HG03064 (cell line): Measurements from ENCODE around the gene URB1.
"Not testable (repeated sequence)": the region's sequence is repeated elsewhere in the genome, so short reads cannot be mapped to it uniquely, and the experiment has no call there.

ENCODE experiments used
- ATAC-seq: cut with Tn5 transposase; IDR thresholded peaks from one replicate; pipeline ENCODE4 v1.9.1; 2021; ENCODE audit warnings: low read depth; ENCODE audit not compliant: unreplicated experiment

The URB1 gene

DNA sequence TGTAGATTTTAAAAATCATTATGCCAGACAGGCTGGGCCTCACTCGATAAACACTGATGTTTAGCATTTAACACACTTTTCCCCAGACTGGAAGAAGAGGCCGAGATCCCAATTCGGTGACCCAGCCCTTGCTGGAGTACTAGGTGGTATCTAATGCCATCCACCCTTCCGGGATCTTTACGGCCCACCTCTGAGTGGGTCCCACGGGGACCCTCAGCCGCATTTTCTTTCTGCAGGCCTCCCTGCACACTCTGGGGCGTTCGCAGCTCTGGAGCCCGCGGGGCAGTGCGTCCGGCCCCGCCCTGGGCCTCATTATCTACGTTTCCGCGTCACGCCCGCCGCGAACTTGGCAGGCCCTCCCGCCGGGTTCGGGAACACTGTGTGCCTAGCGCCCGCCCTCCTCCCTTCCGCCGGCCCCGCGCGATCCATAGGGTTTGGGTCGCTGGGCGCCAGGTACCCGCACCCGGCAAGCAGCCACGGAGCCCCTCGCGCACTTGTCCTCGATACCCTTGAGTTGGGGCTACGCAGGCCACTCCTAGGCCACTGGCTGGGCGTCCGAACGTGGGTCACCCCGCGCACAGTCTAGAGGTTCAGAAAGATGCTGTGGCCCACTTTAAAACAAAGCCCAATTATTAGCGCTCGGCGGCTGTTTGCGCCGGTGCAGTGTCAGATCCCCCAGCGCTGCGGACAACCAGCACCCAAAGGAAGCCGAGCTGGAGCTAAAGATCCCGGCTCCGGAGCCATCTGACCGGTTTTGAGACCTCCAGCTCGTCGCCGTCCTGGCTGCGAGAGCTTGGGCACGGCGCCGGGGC, 18.7 kb upstream of the URB1 start:
- ATAC-seq, result no peak

DNA sequence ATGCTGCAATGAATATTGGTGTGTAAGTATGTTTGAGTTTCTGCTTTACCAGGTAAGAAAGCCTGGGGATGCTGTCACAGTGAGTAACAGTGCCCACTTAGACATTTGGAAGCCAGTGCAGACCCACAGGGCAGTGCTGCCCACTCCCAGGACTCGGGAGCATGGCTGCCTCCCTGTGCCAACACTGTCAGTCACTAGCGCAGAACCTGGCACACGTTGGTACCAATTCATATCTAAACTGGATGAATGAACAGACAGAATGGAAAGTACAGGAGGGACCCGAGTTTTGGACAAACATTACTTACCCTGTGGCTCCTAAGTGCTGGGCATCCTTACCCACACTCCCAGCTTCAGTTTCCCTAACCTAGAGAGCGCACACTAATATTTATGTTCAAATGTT, 18.1 kb upstream of the URB1 start:
- ATAC-seq, result no peak

DNA sequence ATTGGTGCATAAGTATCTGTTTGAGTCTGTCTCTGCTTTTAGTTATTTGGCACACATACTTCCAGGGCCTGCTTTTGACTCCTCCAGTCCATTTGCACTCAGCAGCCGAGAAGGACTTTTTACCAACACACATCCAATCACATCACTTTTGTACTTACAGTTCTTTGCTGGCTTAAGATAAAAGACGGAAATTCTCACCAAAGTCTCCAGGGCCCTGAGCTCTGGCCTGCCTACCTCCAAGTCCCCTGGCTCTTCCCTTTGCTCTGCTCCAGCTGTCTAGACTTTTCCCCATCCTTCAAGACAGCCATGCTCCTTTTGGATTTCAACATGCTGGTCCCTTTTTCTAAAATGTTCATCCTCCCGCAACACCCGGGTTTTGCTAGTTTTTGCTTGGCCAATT, 17.5 kb upstream of the URB1 start:
- no peak for ATAC-seq

DNA sequence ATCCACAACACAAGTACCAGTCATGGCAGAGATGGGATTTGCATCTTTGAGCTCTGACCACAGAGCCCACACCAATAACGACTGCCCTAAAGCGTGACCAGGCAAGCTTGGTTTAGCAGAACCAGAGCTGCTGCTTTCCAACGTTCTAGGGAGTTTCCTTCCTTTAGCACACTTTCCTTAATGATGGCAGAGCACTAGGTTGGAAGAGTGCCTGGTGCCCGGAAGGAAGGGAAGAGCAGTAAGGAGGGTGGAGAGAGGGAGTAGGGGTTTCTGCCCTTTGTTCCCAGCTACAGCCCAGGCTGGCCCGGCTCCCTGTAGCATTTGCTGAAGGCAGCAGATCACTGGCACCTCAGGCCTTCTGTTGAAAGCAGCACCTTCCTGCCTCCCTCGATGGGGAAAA, 13.6 kb upstream of the URB1 start:
- no peak for ATAC-seq

DNA sequence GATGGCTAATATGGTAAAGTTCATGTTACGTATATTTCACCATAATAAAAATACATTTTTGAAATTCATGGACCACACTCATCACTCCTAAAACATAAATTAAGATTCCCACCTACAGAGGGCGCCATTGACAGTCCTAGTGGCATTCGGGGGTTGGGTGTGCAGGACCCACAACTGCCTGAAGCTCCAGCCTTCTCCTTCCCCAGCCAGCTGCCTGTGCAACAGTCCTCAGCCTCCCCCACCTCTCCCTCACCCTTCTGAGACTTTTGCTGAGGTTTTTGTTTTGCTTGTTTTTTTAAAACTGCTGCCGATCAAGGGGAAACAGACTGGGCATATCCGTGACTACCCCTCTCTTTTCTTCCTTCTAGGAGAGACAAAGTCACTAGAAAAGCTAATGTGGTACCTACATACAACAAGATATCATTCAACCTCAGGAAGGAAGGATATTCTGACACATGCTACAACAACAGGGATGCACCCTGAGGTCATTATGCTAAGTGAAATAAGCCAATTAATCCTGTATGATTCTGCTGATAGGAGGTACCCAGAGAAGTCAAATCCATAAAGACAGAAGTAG, 10.5 kb upstream of the URB1 start:
- no peak for ATAC-seq

DNA sequence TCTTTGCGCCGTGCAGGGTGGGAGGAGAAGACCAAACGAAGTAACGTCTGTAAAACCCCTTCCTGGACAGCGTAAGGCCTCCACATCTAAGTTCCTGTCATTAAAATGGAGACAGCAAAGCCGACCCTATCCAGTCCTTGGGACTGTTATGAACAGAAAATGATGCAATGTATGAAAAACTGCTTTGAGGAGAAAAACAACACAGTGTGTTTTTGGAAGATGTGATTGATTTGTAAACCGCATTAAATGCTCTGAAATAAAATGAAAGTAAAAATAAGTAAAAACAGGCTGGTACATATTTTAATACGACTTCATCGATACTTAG, 827 bp upstream of the URB1 start:
- ATAC-seq, result no peak

DNA sequence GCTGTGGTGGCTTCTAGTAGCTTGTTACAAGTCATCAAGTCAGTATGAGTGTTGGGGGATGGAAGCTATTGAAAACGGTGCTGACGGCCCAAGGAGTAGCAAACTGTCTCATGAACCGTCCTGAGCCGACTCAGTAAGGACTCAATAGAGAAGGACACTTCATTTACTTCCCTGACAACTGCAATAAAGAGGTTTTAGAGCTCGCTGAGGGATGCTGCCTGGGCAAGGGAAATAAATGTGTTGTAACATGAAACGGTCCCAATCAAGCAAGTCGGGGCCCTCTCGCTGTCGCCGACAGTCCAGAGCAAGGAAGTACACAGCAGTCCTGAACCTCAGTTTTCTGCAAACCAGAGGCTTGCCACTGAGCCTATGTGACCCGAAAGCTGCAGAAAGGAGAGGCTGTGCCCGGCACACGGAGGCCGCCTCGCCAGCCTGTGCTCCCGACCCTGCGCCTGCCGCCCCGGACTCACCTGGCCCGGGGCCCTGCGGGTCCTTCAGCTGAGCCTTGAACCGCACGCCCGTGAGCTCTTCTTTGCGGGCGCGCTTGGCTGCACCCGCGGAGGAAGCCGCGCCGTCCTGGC, 423 bp downstream of the URB1 start:
- peak; percentile 34 for ATAC-seq

DNA sequence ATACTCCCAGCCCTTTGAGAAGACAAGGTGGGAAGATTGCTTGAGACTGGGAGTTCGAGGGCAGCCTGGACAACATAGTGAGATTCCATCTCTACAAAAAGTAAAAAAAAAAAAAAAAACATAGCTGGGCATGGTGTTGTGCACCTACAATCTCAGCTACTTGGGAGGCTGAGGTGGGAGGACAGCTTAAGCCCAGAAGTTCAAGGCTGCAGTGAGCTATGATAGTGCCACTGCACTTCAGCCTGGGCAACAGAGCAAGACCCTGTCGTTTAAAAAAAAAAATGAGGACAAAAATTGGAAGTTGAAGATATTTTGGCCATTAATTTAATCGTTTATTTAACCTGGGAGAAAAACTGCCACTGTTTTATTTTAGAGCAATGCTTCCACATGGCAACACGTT, 1.1 kb downstream of the URB1 start:
- ATAC-seq, result no peak

DNA sequence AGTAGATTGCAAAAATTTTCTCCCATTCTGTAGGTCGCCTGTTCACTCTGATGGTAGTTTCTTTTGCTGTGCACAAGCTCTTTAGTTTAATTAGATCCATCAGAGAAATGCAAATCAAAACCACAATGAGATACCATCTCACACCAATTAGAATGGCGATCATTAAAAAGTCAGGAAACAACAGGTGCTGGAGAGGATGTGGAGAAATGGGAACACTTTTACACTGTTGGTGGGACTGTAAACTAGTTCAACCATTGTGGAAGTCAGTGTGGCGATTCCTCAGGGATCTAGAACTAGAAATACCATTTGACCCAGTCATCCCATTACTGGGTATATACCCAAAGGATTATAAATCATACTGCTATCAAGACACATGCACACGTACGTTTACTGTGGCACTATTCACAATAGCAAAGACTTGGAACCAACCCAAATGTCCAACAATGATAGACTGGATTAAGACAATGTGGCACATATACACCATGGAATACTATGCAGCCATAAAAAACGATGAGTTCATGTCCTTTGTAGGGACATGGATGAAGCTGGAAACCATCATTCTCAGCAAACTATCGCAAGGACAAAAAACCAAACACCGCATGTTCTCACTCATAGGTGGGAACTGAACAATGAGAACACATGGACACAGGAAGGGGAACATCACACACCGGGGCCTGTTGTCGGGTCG, 2.1 kb downstream of the URB1 start:
- ATAC-seq, result not testable (repeated sequence)

DNA sequence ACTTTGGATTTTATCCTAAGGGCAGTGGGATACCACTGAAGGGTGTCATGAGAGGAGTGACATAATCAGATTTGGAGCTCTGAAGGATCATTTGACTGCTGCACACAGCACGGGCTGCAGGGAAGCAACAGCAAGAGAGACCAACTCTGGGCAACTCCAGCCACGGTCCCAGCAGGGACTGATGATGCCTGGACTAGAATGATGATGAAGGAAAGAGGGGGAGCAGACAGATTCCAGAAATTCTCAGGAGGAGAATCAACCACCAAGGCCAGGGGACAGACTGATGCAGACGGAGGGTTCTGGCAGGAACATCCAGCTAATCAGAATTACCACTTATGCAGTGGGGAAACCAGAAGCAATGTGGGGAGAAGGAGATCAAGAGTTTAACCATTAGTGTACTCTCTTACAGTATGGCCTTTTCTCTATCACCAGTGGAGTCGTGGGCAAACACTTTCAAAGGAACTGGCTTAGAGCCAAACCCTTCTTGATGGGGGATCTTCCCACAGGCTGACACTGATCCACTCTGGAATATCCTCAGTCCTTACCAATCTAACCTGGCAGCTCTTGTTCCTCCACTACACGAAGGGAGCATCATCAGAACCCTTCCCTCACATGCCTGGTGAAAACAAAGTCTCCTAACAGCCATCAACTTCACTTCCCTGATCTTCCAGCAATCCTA, 3.3 kb downstream of the URB1 start:
- no peak for ATAC-seq

DNA sequence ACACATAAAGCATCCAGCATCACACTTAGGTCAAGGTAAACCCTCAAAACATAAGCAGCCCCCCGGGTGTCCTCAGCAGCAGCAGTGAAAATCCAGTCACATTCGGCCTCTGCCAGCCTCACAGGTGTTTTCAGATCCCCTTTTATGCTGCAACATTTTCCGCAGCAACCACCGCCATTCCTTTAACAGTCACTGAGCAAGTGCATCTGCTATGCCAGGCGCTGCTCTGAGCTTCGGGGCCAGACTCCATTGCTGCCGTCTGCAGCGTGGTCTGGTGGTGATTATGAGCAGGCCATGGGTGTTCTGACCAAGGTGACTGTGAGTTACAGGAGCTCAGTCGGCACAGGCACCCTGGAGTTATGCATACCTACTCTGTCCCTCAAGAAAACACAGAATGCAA, 4.5 kb downstream of the URB1 start:
- no peak for ATAC-seq

DNA sequence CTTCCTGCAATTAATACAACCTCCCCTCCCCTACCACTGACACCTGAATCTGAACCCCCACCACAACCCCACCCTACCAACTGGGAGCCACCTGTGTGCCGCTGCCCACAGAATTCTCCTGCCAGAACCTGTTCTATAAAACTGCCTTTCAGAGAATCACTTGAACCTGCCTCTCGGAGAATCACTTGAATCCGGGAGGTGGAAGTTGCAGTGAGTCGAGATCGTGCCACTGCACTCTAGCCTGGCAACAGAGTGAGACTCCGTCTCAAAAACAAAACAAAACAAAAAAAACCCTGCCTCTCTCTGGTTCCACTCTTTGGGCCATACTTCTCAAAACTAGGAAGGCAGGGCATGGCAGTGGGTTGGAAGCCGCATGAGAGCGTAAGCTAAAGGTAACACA, 5.7 kb downstream of the URB1 start:
- no peak for ATAC-seq

DNA sequence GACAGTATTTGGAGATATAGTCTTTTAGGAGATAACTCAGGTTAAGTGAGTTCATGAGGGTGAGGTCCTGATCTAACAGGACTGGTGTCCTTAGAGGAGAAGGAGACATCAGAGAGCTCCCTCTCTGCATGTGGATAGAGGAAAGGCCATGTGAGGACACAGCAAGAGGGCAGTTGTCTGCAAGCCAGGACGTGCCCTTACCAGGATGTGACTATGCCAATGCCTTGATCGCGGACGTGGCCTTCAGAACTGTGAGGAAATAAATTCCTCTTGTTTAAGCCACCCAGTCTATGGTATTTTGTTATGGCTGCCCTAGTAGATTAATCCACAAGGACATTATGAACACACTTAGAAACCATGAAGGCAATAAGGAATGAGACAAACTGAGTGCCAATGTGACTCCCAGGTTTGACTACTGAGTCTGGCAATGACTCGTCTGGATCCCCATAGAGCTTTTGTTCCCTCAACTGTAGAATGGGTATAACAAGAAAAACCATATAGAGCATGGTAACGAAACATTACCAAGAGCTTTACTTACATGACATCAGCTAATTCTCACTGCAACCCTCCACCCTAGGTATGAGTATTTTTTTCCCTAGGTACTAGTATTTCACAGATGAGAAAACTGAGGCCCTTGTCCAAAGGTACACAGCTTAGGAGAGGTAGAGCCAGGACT, 6.5 kb downstream of the URB1 start:
- no peak for ATAC-seq

DNA sequence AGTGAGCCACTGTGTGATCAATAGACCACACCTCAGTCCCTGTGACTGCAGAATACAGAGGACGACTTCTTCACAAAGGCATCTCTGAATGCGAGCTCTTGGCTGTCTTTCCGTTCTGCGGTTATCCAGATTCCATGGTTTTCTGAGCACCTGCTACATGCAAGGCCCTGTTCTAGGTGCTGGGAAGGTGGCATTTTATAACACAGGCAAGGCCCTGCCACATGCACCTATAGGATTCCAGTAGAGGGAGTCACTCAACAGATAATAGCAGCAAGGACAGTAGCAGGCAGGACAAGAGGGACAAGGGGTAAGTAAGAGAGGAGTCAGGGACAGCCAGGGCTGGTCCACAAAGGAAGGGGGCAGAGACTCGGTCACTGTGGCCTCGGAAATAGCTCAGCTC, 9.0 kb downstream of the URB1 start:
- no peak for ATAC-seq

DNA sequence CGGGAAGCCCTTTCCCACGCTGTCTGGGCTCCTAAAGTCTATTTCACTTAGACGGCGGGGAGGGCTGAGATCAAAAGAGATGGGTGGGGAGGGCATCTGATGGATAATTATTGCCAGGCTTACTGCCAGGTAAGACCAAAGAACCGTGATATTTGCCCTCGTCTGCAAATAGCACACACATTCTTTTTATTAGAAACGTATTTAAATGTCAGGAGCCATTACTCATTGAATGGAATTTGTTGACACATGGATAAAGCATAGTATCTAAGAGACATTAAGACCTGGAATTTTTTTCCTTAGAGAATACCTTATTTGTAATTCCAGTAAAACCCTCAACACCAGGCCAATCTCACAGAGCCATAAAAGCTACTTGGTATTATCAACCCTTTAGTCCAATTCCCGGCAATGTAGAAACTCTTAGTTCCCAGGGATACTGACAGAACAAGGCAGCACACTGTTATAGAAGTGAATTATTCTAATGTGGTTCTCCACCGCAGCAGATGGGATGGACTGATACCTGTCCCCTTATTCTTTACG, 10.6 kb downstream of the URB1 start:
- ATAC-seq, result no peak

DNA sequence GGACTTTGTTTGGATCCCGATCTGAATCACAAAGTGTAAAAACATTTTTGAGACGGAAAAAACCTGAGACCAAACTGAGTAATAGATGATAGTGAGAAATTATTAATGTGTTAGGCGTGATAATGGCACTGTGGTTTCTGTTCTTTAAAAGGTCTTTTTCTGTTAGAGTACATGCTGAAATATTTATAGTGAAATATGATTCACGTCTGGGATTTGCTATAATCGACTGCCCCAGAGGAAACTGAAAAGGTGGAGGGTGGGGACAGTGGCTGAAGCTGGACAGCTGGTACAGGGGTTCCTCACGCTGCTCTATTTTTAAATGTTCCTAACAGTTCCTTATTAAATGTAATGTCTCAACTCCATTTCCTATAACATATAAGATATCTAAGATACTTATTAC, 11.2 kb downstream of the URB1 start:
- no peak for ATAC-seq

DNA sequence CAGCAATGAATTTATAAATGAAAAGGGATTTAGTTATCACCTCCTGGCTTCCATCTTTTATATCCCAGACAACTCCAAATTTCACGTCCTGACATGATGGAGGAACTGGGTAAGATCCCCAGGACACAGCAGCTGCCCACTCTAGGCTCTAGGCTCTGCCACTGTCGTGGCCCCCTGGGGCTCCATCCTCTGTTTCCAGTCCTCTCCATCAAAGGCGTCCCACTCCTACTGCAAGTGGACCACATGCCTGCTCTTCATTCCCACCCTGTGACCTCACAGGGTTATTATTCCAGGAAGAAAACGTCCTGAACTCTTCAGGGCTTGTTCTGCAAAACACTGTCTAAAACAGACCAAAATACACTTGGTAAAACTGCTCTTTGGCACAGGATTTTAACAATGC, 11.9 kb downstream of the URB1 start:
- no peak for ATAC-seq

DNA sequence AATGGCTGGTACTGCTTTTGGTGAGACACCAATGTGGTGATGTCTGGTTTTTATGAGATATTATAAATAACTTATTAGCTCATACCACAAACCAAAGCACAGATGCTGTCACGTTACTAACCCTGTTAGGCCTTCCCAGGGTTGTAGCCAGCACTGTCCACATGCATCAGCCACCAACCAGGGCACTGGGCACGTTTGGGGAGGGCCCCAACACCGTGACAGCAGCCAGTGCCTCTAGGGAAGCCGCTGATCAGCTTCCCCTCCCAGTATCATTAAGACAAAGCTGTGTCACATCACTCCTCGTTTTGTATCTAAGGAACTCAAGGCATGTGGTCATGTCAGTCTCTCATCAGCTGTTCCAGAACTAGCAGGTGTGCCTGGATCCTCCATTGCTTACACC, 13.9 kb downstream of the URB1 start:
- no peak for ATAC-seq

DNA sequence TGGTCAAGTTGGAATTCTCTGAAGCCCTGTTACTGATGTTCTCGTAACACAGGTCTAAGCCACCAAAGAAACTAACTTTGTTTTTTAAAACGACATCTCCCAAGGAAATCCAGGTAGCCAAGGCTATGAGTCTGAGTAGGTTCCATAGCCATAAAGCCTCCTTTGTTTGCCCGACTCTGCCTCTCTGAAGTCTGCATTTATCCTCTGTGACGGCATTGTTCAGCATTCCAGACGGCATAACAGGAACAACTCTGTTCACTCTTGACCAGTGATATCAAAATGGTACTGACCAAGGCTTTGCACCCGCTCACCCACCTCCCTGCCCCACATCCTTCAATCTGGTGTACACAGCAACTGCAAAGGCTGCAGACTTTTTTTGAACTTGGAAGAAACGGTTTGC, 14.8 kb downstream of the URB1 start:
- ATAC-seq, result no peak

DNA sequence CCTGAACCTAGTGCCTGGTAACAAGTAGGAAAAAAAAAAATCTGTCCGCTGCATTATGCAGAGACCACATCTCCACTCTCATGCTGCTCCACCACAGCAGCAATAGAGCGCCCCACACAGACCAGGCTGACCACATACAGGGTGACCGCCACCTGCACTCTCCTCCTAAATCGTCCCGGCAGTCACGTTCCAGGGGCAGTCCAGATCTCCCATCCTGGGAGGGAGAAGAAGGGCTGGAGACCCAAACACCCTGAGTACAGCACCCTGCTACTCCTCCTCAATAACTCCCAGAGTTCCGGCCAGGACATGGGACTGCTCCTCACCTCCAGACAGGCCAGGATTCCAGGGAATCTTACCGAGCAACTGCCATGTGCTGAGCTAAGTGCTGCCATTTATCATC, 15.3 kb downstream of the URB1 start:
- ATAC-seq, result no peak
